HG02885 (cell line): ENCODE measurements around the gene UCN.
"Not testable (repeated sequence)": the region's sequence is repeated elsewhere in the genome, so short reads cannot be mapped to it uniquely, and the experiment has no call there.

Source experiments
- ATAC-seq: cut with Tn5 transposase; IDR thresholded peaks from one replicate; pipeline ENCODE4 v1.9.1; 2021; ENCODE audit warnings: mild to moderate bottlenecking; ENCODE audit not compliant: unreplicated experiment, poor library complexity

Gene UCN

GRCh38 chr2:27308359-27308881 lies at the start of gene UCN:
Gene UCN, minus strand, starts transcription at chr2:27308445. Its CDS starts 550 bp downstream, at chr2:27307895.
- no peak for ATAC-seq

GRCh38 chr2:27356382-27357181 lies 48.3 kb upstream of the UCN start, which contains the start of gene GTF3C2:
Gene GTF3C2, minus strand, starts transcription at chr2:27356764. Its CDS starts 13,210 bp downstream, at chr2:27343554.
- peak; percentile 86 for ATAC-seq

- peak; percentile 30 for ATAC-seq
Observed at GRCh38 chr2:27356056-27356381, 47.8 kb upstream of the UCN start.

- ATAC-seq: no peak
Observed at GRCh38 chr2:27354597-27354927, 46.3 kb upstream of the UCN start.

- no peak for ATAC-seq
Observed at GRCh38 chr2:27353762-27354596, 45.7 kb upstream of the UCN start.

GRCh38 chr2:27353386-27353761 lies 45.1 kb upstream of the UCN start:
- not testable (repeated sequence) for ATAC-seq

- no peak for ATAC-seq
Observed at GRCh38 chr2:27351802-27352598, 43.8 kb upstream of the UCN start.

- ATAC-seq: no peak
Observed at GRCh38 chr2:27350106-27350693, 42.0 kb upstream of the UCN start.

- ATAC-seq: no peak
Observed at GRCh38 chr2:27347641-27348040, 39.4 kb upstream of the UCN start.

GRCh38 chr2:27336173-27336572 lies 27.9 kb upstream of the UCN start:
- ATAC-seq: no peak

- ATAC-seq: no peak
Observed at GRCh38 chr2:27335311-27335710, 27.1 kb upstream of the UCN start.

GRCh38 chr2:27324720-27325119 lies 16.5 kb upstream of the UCN start:
- no peak for ATAC-seq

- ATAC-seq: no peak
Observed at GRCh38 chr2:27323596-27324285, 15.5 kb upstream of the UCN start.

- ATAC-seq: peak; percentile 92
Observed at GRCh38 chr2:27322766-27323595, 14.7 kb upstream of the UCN start, which contains the start of gene MPV17. Gene MPV17, minus strand, starts transcription at chr2:27323097. Its CDS starts 580 bp downstream, at chr2:27322517.

- ATAC-seq: no peak
Observed at GRCh38 chr2:27322301-27322765, 14.1 kb upstream of the UCN start.

- ATAC-seq: no peak
Observed at GRCh38 chr2:27320958-27321543, 12.8 kb upstream of the UCN start.

- not testable (repeated sequence) for ATAC-seq
Observed at GRCh38 chr2:27319839-27320238, 11.6 kb upstream of the UCN start.
